ENCODE measurements around the gene IQSEC3.
"Not testable (repeated sequence)": the region's sequence is repeated elsewhere in the genome, so short reads cannot be mapped to it uniquely, and the experiment has no call there.

Gene IQSEC3

DNA sequence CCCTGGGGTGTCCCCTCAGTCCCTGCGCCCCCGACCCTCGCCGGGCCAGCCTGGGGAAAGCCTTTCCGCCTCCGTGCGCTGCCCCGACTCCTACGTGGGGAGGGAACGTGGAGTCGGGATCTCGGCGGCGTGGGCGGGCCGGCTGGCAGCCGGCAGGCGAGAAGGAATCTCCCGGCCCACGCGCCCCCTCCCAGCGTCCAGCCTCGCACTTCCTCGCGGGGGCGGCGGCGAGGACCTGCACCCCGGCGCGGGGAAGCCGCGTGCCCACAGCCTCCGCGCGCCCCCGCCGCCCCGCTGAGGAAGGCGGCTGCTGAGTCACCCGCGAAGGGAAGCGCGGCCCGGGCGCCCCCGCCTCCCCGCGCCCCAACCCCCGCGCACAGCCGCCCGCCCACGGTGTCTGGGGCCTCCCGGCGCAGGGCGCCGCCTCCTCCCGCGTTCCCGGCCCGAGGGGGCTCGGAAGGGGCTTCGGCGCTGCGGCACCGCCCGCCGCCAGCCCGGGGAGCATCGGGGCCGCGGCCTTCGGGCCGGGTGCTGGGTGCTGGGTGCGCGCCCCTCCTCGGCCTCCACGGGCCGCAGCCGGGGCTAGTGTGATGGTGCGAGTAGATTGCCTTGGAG, 11.3 kb downstream of the IQSEC3 start:
- DNase-seq (ENCODE audit: low read depth); H3K4me3 ChIP-seq (ENCODE audit: low read depth, low read length): not testable (repeated sequence)

DNA sequence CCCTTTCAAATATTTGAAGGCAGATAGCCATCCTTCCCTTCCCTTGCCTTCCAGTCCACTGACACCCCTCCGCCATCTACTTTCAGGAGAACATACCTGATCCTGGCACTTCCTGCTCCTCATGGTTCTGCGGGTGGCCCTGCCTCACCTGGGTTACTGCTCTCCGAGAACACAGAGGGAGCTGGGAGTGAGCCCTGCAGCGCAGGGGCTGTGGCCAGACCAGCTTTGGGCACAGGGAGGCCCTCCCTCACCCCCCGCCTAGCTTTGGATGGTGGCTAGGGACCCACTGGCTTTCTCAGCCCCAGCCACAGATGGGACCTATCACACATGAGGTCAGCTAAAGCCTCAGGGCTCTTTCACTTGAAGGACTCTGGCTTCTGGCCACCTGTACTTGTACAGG, 12.4 kb downstream of the IQSEC3 start:
- no peak for DNase-seq (ENCODE audit: low read depth)
- TF ChIP-seq, protein P1, sequence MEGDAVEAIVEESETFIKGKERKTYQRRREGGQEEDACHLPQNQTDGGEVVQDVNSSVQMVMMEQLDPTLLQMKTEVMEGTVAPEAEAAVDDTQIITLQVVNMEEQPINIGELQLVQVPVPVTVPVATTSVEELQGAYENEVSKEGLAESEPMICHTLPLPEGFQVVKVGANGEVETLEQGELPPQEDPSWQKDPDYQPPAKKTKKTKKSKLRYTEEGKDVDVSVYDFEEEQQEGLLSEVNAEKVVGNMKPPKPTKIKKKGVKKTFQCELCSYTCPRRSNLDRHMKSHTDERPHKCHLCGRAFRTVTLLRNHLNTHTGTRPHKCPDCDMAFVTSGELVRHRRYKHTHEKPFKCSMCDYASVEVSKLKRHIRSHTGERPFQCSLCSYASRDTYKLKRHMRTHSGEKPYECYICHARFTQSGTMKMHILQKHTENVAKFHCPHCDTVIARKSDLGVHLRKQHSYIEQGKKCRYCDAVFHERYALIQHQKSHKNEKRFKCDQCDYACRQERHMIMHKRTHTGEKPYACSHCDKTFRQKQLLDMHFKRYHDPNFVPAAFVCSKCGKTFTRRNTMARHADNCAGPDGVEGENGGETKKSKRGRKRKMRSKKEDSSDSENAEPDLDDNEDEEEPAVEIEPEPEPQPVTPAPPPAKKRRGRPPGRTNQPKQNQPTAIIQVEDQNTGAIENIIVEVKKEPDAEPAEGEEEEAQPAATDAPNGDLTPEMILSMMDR (IDR thresholded peaks at IDR 0.05; ENCODE audit: insufficient read depth, low read depth, low read length, missing control alignments): no peak
- no peak overlapping the region for H3K4me3 ChIP-seq (ENCODE audit: low read depth, low read length)

DNA sequence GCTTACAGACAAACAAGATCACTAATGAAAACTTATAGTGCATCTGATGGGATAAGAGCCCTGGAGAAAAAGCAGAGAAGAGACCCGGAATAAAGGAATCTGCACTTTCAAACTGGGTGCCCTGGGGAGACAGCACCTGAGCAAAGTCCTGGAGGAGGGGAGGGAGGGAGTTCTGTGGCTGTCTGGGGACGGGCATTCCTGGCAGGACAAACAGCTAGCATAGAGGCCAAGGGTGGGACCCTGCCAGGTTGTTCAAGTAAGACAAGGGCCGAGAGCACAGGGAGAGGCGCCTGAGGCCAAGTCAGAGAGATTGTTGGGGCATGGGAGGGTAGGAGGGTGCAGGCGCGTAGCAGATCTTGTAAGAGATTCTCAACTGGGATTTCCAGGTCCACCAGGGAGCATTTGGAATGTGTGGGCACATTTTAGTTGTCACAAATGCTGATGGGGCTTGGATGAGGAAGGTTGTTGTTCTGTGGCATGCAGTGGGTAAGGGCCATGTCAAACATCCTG, 14.2 kb downstream of the IQSEC3 start:
- H3K4me3 ChIP-seq (ENCODE audit: low read depth, low read length): no peak overlapping the region
- TF ChIP-seq, protein P1 (IDR thresholded peaks at IDR 0.05; ENCODE audit: insufficient read depth, low read depth, low read length, missing control alignments): no peak
- DNase-seq (ENCODE audit: low read depth): no peak

DNA sequence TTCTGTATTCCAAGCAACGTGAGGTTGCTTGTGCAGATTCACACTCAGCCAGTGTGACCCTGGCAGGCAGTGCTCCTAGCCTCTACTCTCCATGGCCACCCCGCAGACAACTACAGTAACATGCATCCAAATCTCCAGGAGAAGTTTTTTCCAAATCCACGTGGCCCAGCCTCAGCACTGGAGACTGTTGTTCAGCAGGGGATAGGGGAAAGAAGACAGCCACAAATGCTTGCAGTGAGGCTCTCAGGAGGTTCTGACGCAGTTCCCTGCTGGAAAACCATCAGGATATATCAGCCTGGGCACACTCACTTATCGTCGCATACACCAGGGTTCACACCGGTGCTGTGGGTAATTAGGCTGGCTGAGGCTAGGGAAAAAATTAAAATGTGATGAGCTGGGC, 16.2 kb downstream of the IQSEC3 start:
- no peak overlapping the region for H3K4me3 ChIP-seq (ENCODE audit: low read depth, low read length)
- no peak for DNase-seq (ENCODE audit: low read depth)
- TF ChIP-seq, protein P1 (IDR thresholded peaks at IDR 0.05; ENCODE audit: insufficient read depth, low read depth, low read length, missing control alignments): no peak

DNA sequence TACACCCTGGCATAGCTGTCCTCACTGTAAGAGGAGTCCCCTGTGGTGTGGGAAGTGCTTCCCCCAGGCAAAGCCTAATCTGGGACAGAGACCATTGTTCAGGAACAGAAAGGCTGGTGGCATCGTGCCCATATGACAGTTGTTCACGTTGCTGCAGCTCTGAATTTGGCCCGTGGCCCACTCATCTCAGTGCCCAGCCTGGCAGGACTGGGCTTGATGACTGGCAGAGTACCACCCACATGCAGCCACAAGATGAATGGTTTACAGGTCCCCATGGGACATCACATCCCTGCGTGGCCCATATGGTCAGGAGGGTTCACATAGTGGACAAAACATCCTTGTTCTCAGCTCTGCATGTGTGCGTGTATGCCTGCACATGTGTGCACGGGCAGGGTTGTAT, 17.5 kb downstream of the IQSEC3 start:
- TF ChIP-seq, protein P1 (IDR thresholded peaks at IDR 0.05; ENCODE audit: insufficient read depth, low read depth, low read length, missing control alignments): no peak
- H3K4me3 ChIP-seq (ENCODE audit: low read depth, low read length): no peak overlapping the region
- DNase-seq (ENCODE audit: low read depth): no peak

DNA sequence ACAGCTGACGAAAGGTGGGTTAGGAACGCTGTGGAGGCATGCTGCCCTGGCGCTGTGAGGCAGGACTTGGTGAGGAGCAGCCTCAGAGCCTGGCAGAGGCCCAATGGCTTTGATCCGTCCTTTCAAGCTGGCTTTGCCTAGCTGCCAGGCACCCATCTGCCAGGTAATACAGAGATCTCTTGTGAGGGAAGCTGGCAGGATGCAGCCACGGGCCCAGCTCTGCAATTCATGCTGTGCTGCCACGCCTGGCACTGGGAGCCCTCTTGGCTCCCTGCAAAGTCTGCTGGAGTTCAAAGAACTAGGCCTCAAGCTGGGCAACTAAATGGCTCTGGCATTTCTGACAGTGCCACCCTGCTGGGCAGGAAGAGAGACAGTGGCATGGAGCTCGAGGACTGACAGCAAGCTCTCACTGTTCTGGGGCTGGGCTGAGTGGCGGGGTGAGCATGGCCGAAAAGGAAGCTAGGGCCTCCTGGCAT, 18.7 kb downstream of the IQSEC3 start:
- no peak overlapping the region for H3K4me3 ChIP-seq (ENCODE audit: low read depth, low read length)
- DNase-seq (ENCODE audit: low read depth): no peak
- TF ChIP-seq, protein P1 (IDR thresholded peaks at IDR 0.05; ENCODE audit: insufficient read depth, low read depth, low read length, missing control alignments): no peak

DNA sequence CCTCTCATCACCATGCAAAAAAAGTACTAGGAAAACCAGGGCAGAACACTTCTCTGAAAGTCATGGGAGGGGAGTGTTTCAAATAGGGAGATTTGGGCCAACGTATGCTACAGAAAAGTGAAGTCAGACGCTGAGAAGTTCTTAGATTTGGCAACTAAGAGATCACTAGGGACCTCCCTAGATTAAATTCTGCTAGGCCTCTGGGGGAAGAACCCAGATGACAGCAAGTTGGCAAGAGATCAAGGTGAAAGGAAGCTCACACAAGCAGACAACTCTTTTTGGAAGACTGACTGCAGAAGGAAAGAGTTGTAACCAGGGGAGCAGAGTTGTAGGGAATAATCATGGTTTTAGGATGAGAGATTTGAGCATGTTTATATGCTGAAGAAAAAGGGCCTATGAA, 20.7 kb downstream of the IQSEC3 start:
- DNase-seq (ENCODE audit: low read depth): no peak
- H3K4me3 ChIP-seq (ENCODE audit: low read depth, low read length): no peak overlapping the region
- TF ChIP-seq, protein P1 (IDR thresholded peaks at IDR 0.05; ENCODE audit: insufficient read depth, low read depth, low read length, missing control alignments): no peak

Measured in GM12865 (cell line).